RWPE1 (cell line): ENCODE data around the gene OTOP3.

ENCODE experiments used
- CTCF ChIA-PET: fragments of 350-600 bp; sonication (Branson Sonifier 250); formaldehyde crosslinking; extraction: SDS; loops from one replicate; lab custom pipeline; 2021; lab: Yijun Ruan, JAX
- POLR2A ChIA-PET: fragments of 400-600 bp; formaldehyde crosslinking; extraction: SDS; loops from one replicate; lab custom pipeline; 2020; ENCODE audit warnings: antibody characterized with exemption; ENCODE audit not compliant: low non-redundant PET; lab: Yijun Ruan, JAX
- DNase-seq: peaks from one replicate; pipeline ENCODE4 v3.0.0; 2012; ENCODE audit warnings: low spot score
- H3K27ac ChIP-seq: fragments of 450-650 bp; 2 replicates; pipeline ENCODE4 v1.5.1; 2017
- CTCF ChIP-seq: fragments of 450-650 bp; conservative IDR thresholded peaks from 2 replicates; pipeline ENCODE4 v1.5.1; 2017; ENCODE audit warnings: low read depth, mild to moderate bottlenecking

The OTOP3 gene

GRCh38 chr17:74987909-74988711 is 52.4 kb downstream of the OTOP3 start:
- H3K27ac ChIP-seq = peak overlapping the region; percentile 87
- TF ChIP-seq CTCF = peak; percentile 56
- POLR2A ChIA-PET = interaction anchor here (1.1 kb wide), 1 partner anchor 26 kb away, joined by 3 read pairs; no protein-coding TSS in a partner anchor
- no peak for DNase-seq
- CTCF ChIA-PET = interaction anchor here (0.7 to 2.1 kb wide), 4 partner anchors 17 to 1261 kb away, joined by 4 to 6 read pairs (median 6); no protein-coding TSS in a partner anchor

GRCh38 chr17:74990581-74991105 is 54.9 kb downstream of the OTOP3 start:
- ChIA-PET CTCF (interaction anchor here (1.4 kb wide), 1 partner anchor 123 kb away, joined by 3 read pairs; no protein-coding TSS in a partner anchor), POLR2A (interaction anchor here (0.7 kb wide), 1 partner anchor 13 kb away, joined by 4 read pairs; no protein-coding TSS in a partner anchor)
- peak overlapping the region; percentile 87 for H3K27ac ChIP-seq
- no peak for DNase-seq
- TF ChIP-seq CTCF = no peak

- DNase-seq = no peak
- ChIA-PET POLR2A (no interaction called here), CTCF (interaction anchor here (0.5 to 1.3 kb wide), 2 partner anchors 20 to 37 kb away, joined by 6 read pairs; partner anchors contain the start of gene MRPL58)
- TF ChIP-seq CTCF = no peak
- H3K27ac ChIP-seq = peak overlapping the region; percentile 87
Observed at GRCh38 chr17:74992223-74992622, 56.5 kb downstream of the OTOP3 start.

- POLR2A ChIA-PET = interaction anchor here (0.5 kb wide), 1 partner anchor 15 kb away, joined by 3 read pairs; no protein-coding TSS in a partner anchor
- no peak for DNase-seq
- CTCF ChIA-PET = no interaction called here
- TF ChIP-seq CTCF = no peak
- peak overlapping the region; percentile 58 for H3K27ac ChIP-seq
Observed at GRCh38 chr17:74994440-74994839, 58.7 kb downstream of the OTOP3 start.

- ChIA-PET POLR2A (no interaction called here), CTCF (interaction anchor here (0.6 kb wide), 1 partner anchor 224 kb away, joined by 3 read pairs; no protein-coding TSS in a partner anchor)
- peak overlapping the region; percentile 58 for H3K27ac ChIP-seq
- DNase-seq = no peak
- no peak for TF ChIP-seq CTCF
Observed at GRCh38 chr17:74995847-74996246, 60.1 kb downstream of the OTOP3 start.

- H3K27ac ChIP-seq = peak overlapping the region; percentile 30
- ChIA-PET CTCF (interaction anchor here (0.6 to 1.6 kb wide), 3 partner anchors 13 to 1819 kb away, joined by 4 read pairs; no protein-coding TSS in a partner anchor), POLR2A (interaction anchor here (1.2 kb wide), 1 partner anchor 13 kb away, joined by 3 read pairs; no protein-coding TSS in a partner anchor)
- DNase-seq = no peak
- TF ChIP-seq CTCF = no peak
Observed at GRCh38 chr17:74998783-74999182, 63.1 kb downstream of the OTOP3 start.
